SK-N-DZ (cell line): Measurements from ENCODE around the gene HNRNPC.
"Not testable (repeated sequence)": the region's sequence is repeated elsewhere in the genome, so short reads cannot be mapped to it uniquely, and the experiment has no call there.

Experiments used
- DNase-seq: peaks from one replicate; pipeline ENCODE4 v3.0.0-alpha.2; 2015; ENCODE audit warnings: low spot score

Gene HNRNPC

DNA sequence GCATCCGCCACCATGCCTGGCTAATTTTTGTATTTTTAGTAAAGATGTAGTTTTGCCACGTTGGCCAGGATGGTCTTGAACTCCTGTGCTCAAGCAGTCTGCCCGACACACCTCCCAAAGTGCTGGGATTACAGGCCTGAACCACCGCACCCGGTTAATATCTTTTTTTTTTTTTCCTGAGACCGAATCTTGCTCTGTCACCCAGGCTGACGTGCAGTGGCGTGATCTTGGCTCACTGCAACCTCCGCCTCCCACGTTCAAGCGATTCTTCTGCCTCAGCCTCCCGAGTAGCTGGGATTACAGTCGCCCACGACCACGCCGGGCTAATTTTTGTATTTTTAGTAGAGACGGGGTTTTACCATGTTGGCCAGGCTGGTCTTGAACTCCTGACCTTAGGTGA, 3.4 kb upstream of the HNRNPC start:
- DNase-seq, result not testable (repeated sequence)

DNA sequence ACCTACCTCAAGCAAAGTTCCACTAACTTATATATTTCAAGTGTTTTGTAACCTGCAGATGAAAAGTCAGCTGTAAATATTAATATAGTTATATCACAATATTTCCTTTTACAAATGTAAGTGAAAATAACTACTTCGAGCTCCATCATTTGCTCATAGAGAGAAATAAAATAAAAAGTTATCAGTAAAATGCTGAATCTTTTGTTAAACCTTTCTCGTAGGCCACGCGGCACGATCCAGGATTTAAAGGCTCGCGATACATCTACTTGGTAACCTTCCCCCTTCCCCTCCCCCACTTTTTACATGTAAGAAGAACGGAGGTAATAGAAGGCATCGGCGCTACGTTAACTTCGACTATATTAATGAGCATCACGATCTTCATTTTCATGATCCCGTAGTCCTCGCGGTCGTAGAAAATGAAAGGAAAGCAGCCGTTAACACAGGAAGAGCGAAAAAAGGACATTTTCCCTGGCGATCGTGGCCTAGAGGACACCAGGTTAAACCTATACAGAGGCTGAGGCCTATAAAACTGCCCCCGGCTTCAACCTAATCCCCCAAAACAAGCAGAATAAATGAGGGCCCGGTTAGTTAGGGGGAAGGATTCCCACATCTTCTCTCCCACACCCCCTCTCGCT, 508 bp downstream of the HNRNPC start:
- DNase-seq, result peak; percentile 52

GRCh38 chr14:21267886-21268616, 1.2 kb downstream of the HNRNPC start:
- DNase-seq, result no peak

- DNase-seq, result no peak
Measured at GRCh38 chr14:21267431-21267845, 1.8 kb downstream of the HNRNPC start.

DNA sequence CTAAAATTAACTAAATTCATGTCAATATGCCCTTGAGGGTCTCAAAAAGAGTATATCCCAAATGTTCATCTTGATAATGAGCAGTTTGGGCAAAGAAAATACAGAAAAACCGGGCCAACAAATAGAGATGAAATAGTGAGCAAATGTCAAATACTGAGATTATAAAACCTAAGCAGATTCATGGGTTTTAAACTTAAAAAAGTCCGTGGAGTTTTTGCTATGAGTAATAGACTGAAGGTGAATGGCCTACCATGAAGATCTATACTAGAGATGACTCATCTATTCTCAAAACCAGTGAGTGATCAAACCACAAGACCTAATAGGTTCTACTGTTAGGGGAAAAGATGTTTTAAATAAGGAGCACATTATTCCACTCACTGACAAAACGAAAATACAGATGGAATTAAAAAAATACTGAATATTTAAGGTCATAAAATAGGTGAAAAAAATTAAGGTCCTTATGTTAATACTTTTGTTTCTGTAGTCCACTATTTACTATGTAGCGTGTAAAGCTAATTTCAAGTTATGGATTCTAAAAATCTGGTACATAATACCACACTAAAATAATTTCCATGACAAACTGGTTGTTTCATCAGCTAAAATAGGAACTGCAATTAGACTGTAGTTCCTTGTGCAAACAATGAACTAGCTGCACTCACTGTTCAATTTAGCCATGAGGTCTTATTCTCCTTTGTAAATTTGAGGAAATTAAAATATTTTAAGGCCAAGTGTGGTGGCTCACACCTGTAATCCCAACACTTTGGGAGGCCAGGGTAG, 5.0 kb downstream of the HNRNPC start:
- DNase-seq, result no peak

GRCh38 chr14:21263284-21264024, 5.8 kb downstream of the HNRNPC start:
- DNase-seq, result no peak

DNA sequence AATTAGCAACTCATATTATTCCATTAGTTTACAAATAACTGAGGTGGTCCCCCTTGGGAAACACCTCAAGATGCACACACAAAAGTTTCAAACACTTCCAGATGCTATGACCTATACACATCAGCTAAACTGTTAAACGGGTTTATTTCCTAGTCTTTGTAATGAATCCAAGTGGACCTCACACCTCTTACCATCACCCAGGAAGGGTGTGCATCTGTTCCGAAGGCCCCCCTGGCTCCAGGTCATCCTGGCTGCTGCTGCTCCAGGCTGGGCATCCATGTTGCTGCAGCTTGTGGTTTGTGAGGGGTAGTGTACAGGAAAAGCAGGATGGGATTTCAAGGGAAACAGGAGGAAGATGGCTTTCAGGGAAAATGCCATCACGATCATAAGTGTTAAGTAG, 6.8 kb downstream of the HNRNPC start:
- no peak for DNase-seq

- DNase-seq, result no peak
Measured at GRCh38 chr14:21261824-21262223, 7.4 kb downstream of the HNRNPC start.

DNA sequence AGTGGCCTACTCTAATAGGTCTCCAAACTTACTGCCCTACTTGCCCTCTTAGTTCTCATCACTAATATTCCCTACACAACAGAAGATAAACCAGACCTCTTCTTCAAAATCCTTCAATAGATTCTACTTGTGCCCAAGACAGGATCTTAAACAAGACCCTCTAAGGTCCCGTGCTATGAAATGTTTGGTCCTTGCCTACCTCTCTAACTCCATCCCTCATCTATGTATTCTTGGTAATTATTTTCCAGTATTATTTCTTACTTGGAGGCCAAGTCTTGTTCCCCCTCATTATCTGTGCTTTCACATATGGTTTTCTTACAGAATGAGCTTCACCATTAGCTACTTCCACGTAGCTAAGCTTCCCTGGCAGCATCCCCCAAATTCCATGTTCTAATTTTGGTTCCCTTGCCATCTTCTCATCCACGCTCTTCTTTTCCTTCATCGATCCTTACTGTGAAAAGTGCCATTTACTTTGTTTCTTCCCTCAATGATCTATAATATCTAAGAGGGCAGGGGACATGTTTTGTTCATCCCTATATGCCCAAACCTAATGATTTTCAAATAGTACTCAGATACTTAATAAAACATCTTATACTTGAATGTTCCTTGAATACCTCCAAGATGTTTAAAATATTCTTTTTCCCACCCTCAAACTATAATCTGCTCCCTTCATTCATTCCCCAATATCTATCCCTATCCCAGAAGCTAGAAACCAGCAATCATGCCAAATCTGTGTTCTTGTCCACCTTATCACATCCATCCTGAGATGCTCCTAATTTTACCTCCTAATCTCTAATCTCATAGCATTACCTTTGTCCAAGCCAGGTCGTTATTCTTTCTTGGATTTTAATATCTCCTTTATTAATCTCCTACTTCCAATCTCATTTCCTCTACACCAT, 10.1 kb downstream of the HNRNPC start:
- no peak for DNase-seq

- DNase-seq, result no peak
Measured at GRCh38 chr14:21258005-21258888, 11.0 kb downstream of the HNRNPC start.

DNA sequence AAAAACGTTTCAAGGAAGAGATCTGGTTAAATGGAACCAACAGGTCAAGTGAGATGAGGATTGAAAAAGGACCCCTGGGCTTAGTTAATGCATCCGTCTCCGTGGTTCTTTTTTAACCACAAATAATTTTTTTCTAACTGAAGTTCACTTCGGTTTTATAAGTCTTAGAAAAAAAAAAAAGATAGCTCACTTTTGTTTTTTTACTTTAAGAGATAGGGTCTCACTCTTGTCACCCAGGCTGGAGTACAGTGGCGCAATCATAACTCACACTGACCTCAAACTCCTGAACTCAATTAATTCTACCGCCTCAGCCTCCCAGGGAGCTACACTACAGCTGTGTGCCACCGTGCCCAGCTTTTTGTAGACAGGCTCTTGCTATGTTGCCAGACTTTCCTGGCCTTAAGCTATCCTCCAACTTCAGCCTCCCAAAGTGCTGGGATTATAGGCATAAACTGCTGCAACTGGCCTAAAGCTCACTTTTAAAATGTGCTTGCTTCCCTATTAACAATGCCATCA, 11.8 kb downstream of the HNRNPC start:
- no peak for DNase-seq

DNA sequence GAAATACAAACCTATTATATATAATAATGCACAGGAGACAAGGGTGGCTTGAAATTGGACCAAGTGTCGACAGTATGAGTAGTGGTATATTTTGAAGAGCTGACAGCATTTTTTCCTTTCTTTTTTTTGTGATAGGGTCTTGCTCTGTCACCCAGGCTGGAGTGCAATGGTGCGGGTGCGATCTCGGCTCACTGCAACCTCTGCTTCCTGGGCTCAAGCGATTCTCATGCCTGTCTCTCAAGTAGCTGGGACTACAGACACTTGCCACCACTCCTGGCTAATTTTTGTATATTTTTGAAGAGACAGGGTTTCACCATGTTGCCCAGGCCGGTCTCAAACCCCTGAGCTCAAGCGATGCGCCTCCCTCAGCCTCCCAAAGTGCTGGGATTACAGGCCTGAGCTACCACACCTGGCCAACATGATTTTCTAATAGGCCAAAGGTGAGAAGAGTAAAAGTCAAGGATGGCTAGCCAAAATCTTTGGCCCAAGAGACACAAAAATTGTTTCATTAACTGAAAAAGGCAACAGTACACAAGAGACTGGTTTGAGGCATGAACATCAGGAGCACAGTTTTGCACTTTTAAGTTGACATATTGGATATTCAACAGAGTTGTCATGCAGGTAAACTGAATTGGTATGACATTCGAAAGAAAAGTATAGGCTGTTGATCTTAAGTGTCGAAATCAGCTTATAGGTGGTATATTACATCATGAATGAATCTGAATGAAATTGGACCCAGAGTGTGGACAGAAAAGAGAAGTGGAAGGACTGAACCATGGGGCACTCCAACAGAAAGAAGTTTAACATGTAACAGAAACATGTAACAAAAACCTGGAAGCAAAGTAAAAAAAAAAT, 12.5 kb downstream of the HNRNPC start:
- no peak for DNase-seq

GRCh38 chr14:21256102-21256447, 13.2 kb downstream of the HNRNPC start:
- not testable (repeated sequence) for DNase-seq

- DNase-seq, result no peak
Measured at GRCh38 chr14:21255385-21256101, 13.7 kb downstream of the HNRNPC start.

- DNase-seq, result no peak
Measured at GRCh38 chr14:21252149-21252548, 17.1 kb downstream of the HNRNPC start.

- DNase-seq, result no peak
Measured at GRCh38 chr14:21251215-21251614, 18.0 kb downstream of the HNRNPC start.

GRCh38 chr14:21248739-21249411, 20.4 kb downstream of the HNRNPC start:
- no peak for DNase-seq
